Measurements from ENCODE around the gene SLC4A9. TPM values are rescaled to one million over a fixed set of nuclear protein-coding genes. Genes with fewer than 3 reads are reported as not detected.

The SLC4A9 gene
- total RNA-seq, 4 donors from 2014 or later = 0.10 to 1.4 (median 0.38) TPM; not detected in 1

GRCh38 chr5:140398379-140398811 is 38.4 kb downstream of the SLC4A9 start:
- intact Hi-C loops (cut with DNase I; ENCODE audit: low total_unique reads) = no loop called here
- DNase-seq (ENCODE audit: low spot score in 2 of 2) = no peak
- TF ChIP-seq CTCF (IDR thresholded peaks at IDR 0.05) = no peak
- TF ChIP-seq POLR2A (IDR thresholded peaks at IDR 0.05) = no peak
- no peak overlapping the region for H3K4me3 ChIP-seq (ENCODE audit: low read depth, poor library complexity, severe bottlenecking)

GRCh38 chr5:140399979-140400729 is 40.2 kb downstream of the SLC4A9 start:
- 42 to 47% methylated on average over 25 of the region's 25 CpGs for WGBS, 2 donors
- intact Hi-C loops (cut with DNase I; ENCODE audit: low total_unique reads) = no loop called here
- no peak for TF ChIP-seq CTCF (IDR thresholded peaks at IDR 0.05)
- TF ChIP-seq POLR2A (IDR thresholded peaks at IDR 0.05) = no peak
- DNase-seq (ENCODE audit: low spot score in 2 of 2) = no peak
- H3K4me3 ChIP-seq (ENCODE audit: low read depth, poor library complexity, severe bottlenecking) = peak overlapping the region; percentile 79

GRCh38 chr5:140400730-140401361 is 40.9 kb downstream of the SLC4A9 start:
- intact Hi-C loops (cut with DNase I; ENCODE audit: low total_unique reads) = no loop called here
- peak; percentile 92 to 97 for DNase-seq (ENCODE audit: low spot score in 2 of 2)
- peak overlapping the region; percentile 79 for H3K4me3 ChIP-seq (ENCODE audit: low read depth, poor library complexity, severe bottlenecking)
- TF ChIP-seq CTCF (IDR thresholded peaks at IDR 0.05) (no peak), POLR2A (IDR thresholded peaks at IDR 0.05) (peak in 1 of 2 donors; percentile 0)
- 0 to 2% methylated on average over 25 to 47 of the region's 54 CpGs for WGBS, 2 donors

GRCh38 chr5:140401362-140402257 is 41.6 kb downstream of the SLC4A9 start, which contains the start of gene ANKHD1:
Gene ANKHD1 (plus strand): TSS chr5:140401833. CDS start chr5:140401968, 135 bp downstream.
- WGBS, 2 donors = 0% methylated on average over 74 to 81 of the region's 83 CpGs
- DNase-seq (ENCODE audit: low spot score in 2 of 2) = peak; percentile 100
- H3K4me3 ChIP-seq (ENCODE audit: low read depth, poor library complexity, severe bottlenecking) = peak within 1 kb of the TSS; percentile 81
- TF ChIP-seq CTCF (IDR thresholded peaks at IDR 0.05) = no peak
- peak in 1 of 2 donors; percentile 81 for TF ChIP-seq POLR2A (IDR thresholded peaks at IDR 0.05)
- intact Hi-C loops (cut with DNase I; ENCODE audit: low total_unique reads) = no loop called here

GRCh38 chr5:140402258-140403074 is 42.5 kb downstream of the SLC4A9 start:
- DNase-seq (ENCODE audit: low spot score in 2 of 2) = peak; percentile 45 to 90
- TF ChIP-seq CTCF (IDR thresholded peaks at IDR 0.05) = no peak
- no peak for TF ChIP-seq POLR2A (IDR thresholded peaks at IDR 0.05)
- WGBS, 2 donors = 3 to 4% methylated on average over 27 to 36 of the region's 36 CpGs
- intact Hi-C loops (cut with DNase I; ENCODE audit: low total_unique reads) = no loop called here
- peak overlapping the region; percentile 81 for H3K4me3 ChIP-seq (ENCODE audit: low read depth, poor library complexity, severe bottlenecking)

Measured in lower leg skin (tissue), 4 donors.